ENCODE results near the gene SLC46A2.
A peak's percentile ranks its signal among the peaks of the same experiment; 100 is the strongest.

The SLC46A2 gene

DNA sequence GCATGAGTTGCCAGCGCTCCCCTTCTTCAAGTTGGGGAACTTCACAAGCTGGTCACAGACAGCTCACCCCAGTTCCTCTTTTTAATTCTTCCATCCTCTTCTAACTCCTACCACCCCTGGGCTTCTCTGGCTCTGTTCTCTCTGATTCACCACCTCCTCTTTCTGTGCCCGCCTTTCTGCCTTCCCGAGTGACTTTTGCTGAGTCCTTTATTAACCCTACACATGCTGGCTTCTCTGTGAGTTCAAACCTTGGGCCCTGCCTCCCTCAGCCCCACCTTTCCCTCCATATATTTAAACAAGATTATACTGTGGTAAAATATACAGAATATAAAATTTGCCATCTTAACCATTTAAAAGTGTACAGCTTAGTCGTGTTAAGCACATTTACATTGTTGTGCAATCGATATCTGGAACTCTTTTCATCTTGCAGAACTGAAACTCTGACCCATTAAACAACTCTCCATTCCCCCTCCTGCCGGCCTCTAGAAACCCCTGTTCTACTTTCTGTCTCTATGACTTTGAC, 32.0 kb downstream of the SLC46A2 start:
- DNase-seq (ENCODE audit: low spot score): peak; percentile 77

DNA sequence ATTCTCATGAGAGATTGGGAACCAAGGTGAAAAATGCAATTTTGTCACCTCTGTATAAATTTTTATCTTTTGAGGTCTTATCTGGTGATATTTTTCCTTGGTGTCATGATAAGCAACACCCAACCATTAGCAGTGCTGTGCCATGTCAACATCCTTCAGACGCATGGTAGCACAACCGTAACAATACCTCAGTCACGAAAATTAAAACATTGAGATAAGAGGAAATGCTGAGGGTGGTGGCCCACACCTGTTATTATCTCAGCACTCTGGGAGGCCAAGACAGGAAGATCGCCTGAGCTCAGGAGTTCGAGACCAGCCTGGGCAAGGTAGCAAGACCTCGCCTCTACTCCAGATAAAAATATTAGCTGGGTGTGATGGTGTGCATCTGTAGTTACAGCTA, 32.7 kb downstream of the SLC46A2 start:
- no peak for DNase-seq (ENCODE audit: low spot score)

DNA sequence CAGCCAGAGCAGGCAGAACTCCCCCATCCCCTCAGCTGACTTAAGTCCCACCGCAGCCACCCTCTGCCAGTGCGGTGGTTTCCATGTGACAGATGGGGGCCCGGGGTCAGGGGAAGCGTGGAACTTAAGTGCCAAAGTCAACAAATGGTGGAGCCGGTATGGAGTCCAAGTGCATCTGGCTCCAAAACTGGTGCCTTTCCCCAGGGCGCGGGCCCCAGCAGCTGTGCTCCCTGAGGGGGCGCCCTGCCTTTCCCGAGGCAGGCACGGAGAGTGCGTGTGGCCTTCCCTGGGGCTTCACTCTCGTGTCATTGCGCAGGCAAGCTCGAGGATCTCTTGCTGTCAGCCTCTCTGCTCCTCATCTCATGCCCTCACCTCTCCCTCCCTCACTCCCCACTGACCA, 33.8 kb downstream of the SLC46A2 start:
- DNase-seq (ENCODE audit: low spot score): no peak

DNA sequence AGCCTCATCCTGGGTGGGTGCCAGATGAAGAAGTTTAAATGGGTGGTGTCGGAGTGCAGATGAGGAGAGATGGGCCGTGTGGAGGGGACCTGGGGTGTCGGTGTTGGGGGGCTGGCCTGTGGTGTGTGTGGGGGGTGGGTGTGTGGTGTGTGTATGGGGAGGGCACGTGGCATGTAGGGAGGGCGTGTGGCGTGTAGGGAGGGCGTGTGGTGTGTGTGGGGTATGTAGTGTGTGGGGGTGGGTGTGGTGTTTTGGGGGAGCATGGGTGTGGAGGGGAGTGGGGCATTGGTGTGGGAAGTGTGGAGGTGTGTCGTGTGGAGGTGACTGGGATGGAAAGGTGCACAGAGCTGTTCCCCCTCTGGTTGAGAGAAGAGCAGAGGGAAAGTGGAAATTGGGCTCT, 34.5 kb downstream of the SLC46A2 start:
- DNase-seq (ENCODE audit: low spot score): no peak

DNA sequence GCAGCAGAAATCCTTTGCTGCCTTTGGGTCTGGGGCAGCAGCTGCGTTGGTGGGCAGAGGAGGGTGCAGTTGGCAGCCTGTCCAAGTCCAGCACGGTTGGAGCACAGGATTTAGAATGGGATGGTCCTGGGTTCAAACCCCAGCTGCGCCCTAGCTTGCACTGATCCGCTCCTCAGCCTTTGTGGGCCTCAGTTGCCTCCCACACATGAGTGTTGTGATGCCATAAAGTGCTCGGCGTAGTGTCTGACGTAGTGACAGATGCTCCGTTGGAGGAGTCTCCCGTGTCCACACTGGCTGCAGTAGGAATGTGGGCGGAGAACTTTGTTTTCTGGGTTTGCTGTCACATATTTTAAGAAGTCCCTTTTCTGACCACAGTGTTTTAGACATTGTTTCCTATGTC, 36.0 kb downstream of the SLC46A2 start:
- no peak for DNase-seq (ENCODE audit: low spot score)

DNA sequence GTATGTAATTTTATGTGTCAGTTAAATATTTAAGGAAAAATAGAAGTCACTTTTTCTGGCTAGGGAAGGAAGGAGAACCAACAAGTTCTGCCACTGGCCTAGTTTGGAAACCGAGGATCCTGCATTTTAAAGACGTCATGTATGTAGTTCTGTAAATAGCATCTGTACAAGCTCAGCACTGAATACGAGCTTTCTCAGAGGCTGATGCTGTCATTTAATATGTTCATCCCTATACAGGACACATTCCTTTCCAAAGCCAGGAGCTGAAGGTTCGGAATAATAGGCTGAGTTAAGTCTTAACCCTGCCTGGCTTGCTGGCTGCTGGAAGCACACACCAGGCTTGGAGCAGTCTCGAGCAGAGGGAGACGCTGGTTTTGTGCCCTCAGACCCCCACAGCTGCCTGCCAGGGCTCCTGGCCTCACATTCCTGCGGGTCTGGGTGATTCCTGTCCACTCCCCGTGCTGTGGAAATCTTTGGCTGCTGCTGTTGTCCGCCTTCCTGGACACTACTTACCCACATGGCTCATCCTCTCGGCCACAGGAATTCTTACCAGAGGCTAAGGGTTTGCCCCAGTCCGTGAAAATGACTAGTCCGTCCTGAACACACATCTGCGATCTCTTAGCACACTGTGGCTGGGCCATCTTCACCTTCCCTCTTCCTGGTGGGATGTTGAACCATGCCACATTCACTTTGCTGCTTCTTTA, 36.6 kb downstream of the SLC46A2 start:
- no peak for DNase-seq (ENCODE audit: low spot score)

DNA sequence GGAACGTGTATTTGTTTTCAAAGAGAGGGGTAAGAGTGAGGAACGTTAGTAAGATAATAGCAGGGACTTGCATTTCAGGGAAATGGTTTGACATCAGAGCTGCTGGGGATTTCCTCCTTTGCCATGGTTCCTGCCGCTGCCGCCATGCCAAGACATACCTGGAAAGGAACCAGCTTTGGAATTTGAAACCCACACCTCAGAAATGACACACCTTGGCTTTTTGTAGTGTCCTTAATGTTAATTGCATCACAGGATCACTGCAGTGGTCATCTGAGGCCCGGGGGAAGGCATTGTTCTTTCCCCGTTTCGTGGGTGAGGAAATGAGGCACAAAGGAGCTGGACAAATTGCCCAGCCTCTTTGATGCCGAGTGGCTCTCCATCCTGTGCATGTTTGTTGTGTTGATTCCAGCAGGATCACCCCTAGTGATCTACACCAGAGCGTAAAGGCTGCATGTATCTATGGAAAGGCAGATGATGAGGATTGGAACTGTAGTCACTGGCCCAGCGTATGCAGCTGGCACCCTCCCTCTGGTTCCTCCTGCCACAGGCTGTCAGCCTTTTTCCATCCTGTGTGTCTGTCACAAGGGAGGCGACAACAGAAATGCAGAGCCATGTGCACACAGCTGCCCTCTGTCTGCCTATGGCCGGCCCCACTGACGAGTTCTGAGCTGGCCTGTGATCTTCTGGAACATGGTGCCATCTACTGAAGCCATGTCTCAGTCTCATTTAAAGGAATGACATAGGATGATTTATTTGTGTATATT, 37.8 kb downstream of the SLC46A2 start:
- peak; percentile 92 for DNase-seq (ENCODE audit: low spot score)

DNA sequence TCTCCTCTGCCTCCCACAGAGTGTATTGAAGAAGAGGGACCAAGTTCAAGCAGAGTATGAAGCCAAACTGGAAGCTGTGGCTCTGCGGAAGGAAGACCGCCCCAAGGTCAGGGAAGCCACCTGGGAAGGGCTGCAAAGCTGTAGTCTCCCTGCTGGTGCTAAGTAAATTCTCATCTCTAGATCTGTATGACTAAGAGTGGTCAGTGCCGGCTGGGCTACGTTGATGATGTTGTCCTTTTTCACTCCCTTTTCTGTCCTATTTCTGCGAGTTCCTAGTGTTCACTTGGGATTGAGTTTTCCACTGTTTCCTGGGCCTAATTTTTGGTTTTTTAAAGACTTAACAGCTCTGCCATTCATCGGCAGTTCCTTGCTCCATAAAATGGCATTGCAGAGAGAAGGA, 39.8 kb downstream of the SLC46A2 start:
- DNase-seq (ENCODE audit: low spot score): no peak

DNA sequence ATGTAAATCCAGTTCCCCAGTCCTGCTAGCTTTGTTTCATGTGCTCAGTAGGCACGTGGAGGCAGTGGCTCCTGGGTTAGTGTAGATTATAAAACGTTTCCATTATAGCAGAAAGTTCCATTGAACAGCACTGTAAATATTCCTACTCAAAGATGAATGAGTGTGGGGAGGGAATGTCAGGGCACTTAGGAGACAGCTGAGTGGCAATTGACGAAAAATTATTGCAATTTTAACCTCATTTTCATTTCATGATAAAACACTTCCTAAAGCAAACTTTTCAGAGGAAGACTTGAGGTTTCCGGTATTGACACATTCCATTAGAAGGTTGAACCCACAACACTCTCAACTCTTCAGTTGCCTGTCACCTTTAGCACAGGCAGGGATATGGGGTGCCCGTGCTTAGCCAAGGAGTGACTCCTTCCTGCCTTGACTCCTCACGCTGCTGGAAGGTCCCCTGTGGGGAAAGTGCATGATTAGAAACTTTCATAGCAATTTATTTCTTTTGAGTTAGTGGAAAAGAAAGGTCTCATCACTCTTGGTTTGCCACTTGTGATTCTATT, 41.2 kb downstream of the SLC46A2 start:
- no peak for DNase-seq (ENCODE audit: low spot score)

DNA sequence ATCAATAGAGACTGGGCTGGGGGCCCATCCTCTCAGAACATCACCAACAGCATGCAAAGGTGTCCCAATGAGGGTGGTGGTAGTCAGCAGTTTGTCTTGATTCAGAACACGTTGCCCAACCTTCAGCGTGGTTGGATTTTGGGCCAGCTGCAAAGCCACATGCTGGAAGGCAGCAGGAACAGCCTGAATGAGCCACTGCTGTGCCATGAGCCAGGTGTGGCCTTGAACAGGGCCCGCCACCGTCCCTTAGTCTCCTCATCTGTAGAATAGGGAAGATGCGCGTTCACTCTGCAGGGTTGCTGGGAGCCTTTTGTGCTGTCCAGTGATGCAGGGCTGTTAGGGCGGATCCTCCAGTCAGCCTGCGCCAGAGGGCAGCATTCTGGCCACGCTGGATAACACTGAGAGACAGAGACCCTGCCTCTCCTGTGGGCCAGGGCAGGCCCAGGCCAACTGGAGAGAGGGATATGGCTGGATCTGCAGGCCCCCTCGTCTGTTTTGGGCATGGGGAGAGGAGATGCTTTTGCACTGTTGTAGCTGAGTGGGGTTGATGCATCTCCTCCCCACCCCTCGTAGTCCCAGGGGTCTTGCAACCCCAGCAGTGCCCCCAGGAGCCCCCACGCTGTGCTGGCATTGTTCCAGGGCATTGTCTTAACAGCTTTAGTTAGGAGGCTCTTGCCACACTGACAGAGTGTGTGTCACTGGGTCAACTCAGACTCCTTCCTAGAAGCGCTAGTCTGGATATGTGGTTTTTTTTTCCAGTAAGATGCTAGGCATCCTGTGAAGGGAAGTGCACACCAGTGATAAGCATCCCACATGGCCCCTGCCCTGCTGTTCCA, 42.1 kb downstream of the SLC46A2 start:
- no peak for DNase-seq (ENCODE audit: low spot score)

DNA sequence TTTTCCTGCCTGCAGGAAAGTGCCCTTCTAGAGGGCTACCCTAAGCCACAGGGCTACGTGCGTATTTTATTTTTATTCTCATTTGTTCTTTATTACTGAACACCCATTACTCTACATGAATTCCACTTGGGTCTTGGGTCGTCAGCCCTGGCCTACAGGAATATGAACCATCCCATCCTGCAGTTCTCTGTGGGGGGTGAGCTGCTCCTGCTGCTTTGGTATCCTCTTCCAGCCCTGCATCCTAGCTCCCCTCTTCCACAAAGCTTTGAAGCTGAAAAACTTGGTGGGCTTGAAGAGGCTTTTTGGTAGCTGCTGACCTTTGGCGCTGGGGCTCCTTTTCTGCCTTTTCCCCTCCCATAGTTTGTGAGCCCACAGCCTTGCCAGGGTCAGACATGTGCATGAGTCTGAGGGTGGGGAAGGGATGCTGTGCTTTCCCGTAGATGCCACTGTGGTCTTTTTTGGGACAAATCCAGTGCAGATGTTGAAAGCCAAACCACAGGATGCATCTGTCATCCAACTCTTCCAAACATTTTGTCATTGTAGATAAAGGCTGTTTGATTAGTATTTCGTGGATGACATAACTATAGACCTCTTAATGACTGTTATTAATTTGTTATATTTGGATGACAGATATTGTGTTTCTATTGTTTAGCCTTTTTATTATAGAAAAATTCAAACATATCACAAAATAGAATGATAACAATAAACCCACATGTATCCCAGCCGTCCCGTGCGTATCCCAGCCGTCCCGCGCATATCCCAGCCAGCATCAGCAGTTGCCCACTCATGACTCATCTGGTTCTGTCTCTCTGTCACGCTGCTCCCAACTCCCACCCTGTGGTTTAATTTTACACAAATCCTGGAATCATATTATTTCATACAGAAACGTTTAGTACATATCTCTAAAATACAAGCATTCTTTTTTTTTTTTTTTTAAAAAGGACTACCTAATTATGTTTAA, 43.9 kb downstream of the SLC46A2 start:
- DNase-seq (ENCODE audit: low spot score): no peak

DNA sequence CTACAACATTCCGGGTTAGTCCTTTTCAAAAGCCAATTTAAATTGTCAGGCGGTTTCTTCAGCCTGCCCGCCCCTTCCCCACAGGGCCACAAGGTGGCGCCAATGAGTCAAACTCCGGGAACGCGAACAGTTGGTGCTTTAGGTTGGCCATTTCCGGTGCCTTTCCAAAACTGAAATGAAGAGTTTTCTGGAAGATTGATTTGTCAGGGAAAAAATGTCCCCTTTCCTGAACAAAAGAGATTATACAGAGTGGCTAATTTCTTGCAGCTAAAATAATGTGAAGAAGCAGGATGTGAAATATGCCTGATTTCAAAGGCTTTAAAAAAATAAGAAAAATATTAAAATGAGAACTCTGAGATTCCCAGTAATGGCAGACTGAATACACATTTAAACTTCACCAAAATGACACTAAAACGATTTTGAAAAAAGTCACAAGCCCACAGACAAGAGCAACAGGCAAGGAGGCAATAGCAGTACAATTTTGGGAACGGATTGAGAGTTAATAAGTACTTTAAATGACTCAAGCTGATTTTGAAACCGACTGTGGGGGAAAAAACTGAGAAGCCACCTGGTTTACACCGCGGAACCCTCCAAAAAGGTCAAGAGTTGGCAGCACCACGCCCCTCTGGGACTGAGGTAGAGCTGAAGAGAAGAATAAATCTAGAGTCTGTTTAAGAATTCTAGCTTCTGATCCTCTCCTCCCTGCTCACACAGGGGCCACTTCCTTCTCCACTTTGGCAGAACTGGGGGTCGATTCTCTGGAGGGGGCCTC, 45.7 kb downstream of the SLC46A2 start:
- peak; percentile 78 for DNase-seq (ENCODE audit: low spot score)

DNA sequence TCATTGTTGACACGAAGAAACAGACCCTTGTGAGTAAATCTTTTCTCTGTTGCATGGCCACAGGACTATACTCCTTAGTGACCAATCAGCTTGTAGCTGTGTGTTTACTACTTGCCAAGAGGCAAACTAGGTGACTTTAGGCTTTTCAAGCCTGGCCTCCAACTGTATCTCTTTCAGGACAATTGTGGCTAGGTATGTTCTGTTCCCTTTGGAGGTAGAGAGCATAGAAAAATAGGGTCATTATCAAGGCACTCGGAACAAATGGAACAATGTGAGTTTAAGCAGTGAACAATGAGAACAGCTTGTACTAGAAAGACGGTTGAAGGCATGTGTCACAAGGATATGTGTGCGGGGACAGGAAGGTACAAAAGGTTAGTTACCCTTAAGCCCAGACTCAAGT, 48.1 kb downstream of the SLC46A2 start:
- DNase-seq (ENCODE audit: low spot score): no peak

DNA sequence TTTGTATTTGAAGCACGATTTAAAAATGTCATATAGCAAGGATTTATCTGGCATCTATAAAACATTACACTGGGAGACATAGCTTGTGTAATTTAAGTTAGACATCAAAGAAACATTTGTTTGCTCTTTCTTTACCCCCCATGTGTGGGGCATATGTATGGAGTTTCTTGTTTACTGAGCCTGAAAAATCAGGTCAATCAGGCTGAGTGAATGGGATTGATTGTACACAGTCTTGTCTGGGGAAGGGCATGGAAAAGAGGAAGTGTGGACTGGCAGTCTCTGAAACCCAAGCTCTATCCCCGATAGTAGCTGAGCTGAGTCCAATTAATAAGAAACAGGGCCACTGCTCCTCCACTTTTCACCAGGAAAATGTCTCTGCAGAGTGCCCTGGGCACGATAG, 49.4 kb downstream of the SLC46A2 start:
- peak; percentile 96 for DNase-seq (ENCODE audit: low spot score)

DNA sequence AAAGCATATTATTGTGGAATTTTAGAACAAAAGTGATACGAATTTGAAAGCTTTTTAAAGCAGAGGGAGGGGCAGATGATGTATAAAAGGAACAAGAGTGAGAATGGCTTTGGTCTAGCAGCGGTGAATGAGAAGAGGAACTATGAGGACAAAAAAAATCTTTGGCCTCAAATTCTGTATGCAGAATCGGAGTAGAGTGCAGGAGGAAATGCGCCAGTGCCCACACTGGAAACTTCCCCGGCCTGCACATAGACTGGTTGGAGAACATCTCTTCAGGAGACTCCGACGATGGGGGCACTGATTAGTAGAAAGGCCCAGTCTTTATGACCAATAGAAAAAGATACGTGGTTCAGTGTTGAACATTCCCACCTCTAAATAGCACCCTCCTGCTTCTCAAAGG, 51.3 kb downstream of the SLC46A2 start:
- peak; percentile 74 for DNase-seq (ENCODE audit: low spot score)

DNA sequence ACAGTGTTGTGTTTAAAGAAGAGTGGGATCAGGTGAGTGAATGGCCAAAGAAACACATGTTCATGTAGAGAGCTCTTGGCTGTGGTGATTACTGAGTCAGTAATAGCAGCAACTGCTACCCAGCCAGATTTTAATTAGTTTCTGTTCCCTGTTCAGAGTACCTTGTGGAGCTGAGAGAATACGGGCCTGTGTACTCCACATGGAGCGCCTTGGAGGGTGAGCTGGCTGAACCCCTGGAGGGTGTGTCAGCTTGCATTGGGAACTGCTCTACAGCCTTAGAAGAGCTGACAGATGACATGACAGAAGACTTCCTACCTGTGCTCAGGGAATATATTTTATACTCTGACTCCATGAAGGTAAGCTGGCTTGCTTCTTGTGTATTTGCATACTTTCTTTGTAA, 52.3 kb downstream of the SLC46A2 start:
- DNase-seq (ENCODE audit: low spot score): no peak

DNA sequence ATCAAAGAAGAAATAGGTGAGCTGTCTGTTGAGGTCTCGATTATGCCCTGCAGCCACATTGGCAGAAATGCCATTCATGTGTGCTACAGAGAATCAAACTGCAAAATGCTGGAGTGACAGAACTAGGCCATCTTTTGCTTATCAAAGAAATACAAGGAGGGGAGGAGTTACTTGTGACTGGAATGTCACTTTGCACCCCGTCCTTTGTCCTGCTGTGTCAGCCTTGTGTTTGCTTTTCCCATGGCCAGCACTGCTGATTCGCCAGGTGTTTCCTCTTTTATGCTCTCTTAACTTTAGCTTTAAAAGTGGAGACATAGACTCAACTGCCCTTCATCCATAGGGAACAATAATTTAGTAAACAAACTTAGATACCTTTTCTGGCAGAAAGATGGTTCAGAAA, 54.3 kb downstream of the SLC46A2 start:
- DNase-seq (ENCODE audit: low spot score): no peak

DNA sequence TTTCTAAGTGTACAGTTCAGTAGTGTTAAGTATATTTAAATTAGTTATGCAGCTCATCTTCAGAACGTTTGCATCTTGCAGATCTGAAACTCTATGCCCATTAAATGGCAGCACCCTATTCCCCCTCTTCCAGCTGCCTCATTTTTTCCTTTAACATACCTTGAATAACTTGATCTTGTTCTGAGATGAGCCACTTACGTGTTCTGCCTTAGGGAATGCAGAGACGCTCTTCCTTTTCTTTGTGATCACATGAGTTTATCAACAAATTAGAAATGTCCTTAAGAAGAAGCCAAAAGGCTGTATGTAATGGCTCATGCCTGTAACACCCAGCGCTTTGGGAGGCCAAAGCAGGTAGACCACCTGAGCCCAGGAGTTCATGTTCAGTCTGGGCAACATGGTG, 57.6 kb downstream of the SLC46A2 start:
- no peak for DNase-seq (ENCODE audit: low spot score)

DNA sequence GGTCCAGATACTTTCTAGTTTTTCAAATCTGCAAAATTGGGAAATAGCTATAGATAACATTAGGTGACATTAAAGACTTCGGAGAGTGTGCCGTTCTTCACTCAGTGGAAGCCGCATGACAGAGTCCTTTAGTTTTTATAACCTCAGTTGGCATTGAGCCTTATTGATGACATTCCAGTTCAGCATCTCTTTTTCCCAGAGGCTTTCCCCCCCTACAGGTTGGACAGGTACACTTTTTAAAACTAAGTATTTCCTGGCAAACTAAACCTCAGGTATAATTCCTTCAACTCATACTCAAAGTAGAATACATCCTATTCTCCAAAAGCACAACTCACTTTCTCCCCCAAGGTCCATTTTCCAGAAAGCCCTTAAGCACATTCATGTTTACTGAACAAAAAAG, 58.7 kb downstream of the SLC46A2 start:
- no peak for DNase-seq (ENCODE audit: low spot score)

DNA sequence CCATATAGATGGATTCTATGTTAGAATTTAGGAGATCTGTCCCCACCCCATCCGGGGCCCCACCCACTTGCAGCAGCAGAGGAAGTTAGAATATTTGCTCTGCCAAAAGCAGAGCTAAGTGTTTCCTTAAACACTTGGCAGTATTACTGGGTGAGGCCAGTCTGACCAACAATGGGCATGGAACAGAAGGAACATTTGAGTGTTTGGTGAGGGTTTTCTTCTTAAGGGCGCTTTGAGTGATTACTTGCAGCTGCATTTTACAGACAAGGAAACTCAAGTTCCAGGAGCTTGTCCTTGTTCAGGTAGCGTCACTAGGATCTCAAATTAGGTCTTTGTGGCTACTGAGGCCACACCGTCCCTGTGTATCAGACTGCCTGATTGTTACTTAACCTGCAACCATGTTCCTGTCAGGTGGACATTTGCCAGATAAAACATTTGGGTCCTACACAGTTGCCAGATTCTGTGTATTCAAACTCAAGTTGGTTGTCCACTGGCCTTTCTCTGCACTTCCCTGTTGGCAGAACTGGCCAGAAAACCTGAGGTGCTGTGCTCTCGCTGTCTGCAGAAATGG, 59.3 kb downstream of the SLC46A2 start:
- DNase-seq (ENCODE audit: low spot score): peak; percentile 58

Data from pons (tissue), 1 donor.